HUES6 (cell line): ENCODE data around the gene PARD3B.

Experiments used
- H3K27ac ChIP-seq: 2 replicates; pipeline ENCODE4 v1.7.0; 2013; ENCODE audit warnings: low read depth, mild to moderate bottlenecking, low read length, inconsistent platforms
- H3K27me3 ChIP-seq: 2 replicates; pipeline ENCODE4 v1.6.1; 2013; ENCODE audit warnings: low read length; ENCODE audit not compliant: control insufficient read depth, insufficient read depth
- H3K36me3 ChIP-seq: 2 replicates; pipeline ENCODE4 v1.6.1; 2013; ENCODE audit warnings: low read length; ENCODE audit not compliant: control insufficient read depth, insufficient read depth
- H3K4me1 ChIP-seq: 2 replicates; pipeline ENCODE4 v1.6.1; 2013; ENCODE audit warnings: low read length; ENCODE audit not compliant: control insufficient read depth, insufficient read depth
- H3K4me3 ChIP-seq: 2 replicates; pipeline ENCODE4 v1.5.1; 2013; ENCODE audit warnings: low read depth, low read length
- H3K9ac ChIP-seq: one replicate; pipeline ENCODE4 v1.6.1; 2013; ENCODE audit warnings: mild to moderate bottlenecking, low read length
- H3K9me3 ChIP-seq: 2 replicates; pipeline ENCODE4 v1.6.1; 2013; ENCODE audit warnings: low read depth, low read length; ENCODE audit not compliant: control insufficient read depth, insufficient read depth

The PARD3B gene

GRCh38 chr2:204662956-204663355 is 117.7 kb downstream of the PARD3B start:
- H3K9ac ChIP-seq, result no peak overlapping the region
- no peak overlapping the region for H3K27ac ChIP-seq

GRCh38 chr2:204663816-204664425 is 118.6 kb downstream of the PARD3B start:
- no peaks in the 10 kb centered on the region for H3K36me3 ChIP-seq
- peaks cover 18% of the 10 kb centered on the region for H3K4me1 ChIP-seq
- no peaks in the 10 kb centered on the region for H3K27me3 ChIP-seq
- H3K27ac ChIP-seq, result peak overlapping the region; percentile 54; the same call in 1 of the 2 replicates
- no peak overlapping the region for H3K9ac ChIP-seq
- no peaks in the 10 kb centered on the region for H3K9me3 ChIP-seq
- H3K4me3 ChIP-seq, result no peak overlapping the region

More at GRCh38 chr2:204662956-204663355, 117.7 kb downstream of the PARD3B start:
- Histone ChIP-seq H3K9me3 (no peaks in the 10 kb centered on the region), H3K4me1 (peaks cover 18% of the 10 kb centered on the region), H3K27me3 (no peaks in the 10 kb centered on the region), H3K4me3 (no peak overlapping the region), H3K36me3 (no peaks in the 10 kb centered on the region)

GRCh38 chr2:204664708-204665121 is 119.4 kb downstream of the PARD3B start:
- Histone ChIP-seq H3K9me3 (no peaks in the 10 kb centered on the region), H3K9ac (no peak overlapping the region), H3K27me3 (no peaks in the 10 kb centered on the region), H3K27ac (peak overlapping the region; percentile 54; the same call in 1 of the 2 replicates), H3K36me3 (no peaks in the 10 kb centered on the region), H3K4me1 (peaks cover 18% of the 10 kb centered on the region), H3K4me3 (no peak overlapping the region)

GRCh38 chr2:204665207-204665606 is 119.9 kb downstream of the PARD3B start:
- H3K27me3 ChIP-seq, result no peaks in the 10 kb centered on the region
- H3K9ac ChIP-seq, result no peak overlapping the region
- peak overlapping the region; percentile 54; the same call in 1 of the 2 replicates for H3K27ac ChIP-seq
- H3K4me1 ChIP-seq, result peaks cover 18% of the 10 kb centered on the region
- H3K9me3 ChIP-seq, result no peaks in the 10 kb centered on the region
- H3K36me3 ChIP-seq, result no peaks in the 10 kb centered on the region
- no peak overlapping the region for H3K4me3 ChIP-seq

- no peak overlapping the region for H3K4me3 ChIP-seq
Observed at GRCh38 chr2:204665771-204666170, 120.5 kb downstream of the PARD3B start.

GRCh38 chr2:204667990-204668389 is 122.7 kb downstream of the PARD3B start:
- H3K4me1 ChIP-seq, result peaks cover 26% of the 10 kb centered on the region
- no peak overlapping the region for H3K9ac ChIP-seq
- no peaks in the 10 kb centered on the region for H3K36me3 ChIP-seq
- H3K27ac ChIP-seq, result no peak overlapping the region
- H3K4me3 ChIP-seq, result no peak overlapping the region
- no peaks in the 10 kb centered on the region for H3K27me3 ChIP-seq
- H3K9me3 ChIP-seq, result no peaks in the 10 kb centered on the region

More at GRCh38 chr2:204665771-204666170, 120.5 kb downstream of the PARD3B start:
- peaks cover 22% of the 10 kb centered on the region for H3K4me1 ChIP-seq
- H3K27me3 ChIP-seq, result no peaks in the 10 kb centered on the region
- no peak overlapping the region for H3K9ac ChIP-seq
- no peak overlapping the region for H3K27ac ChIP-seq
- no peaks in the 10 kb centered on the region for H3K36me3 ChIP-seq
- H3K9me3 ChIP-seq, result no peaks in the 10 kb centered on the region

- no peaks in the 10 kb centered on the region for H3K9me3 ChIP-seq
- no peak overlapping the region for H3K4me3 ChIP-seq
- H3K27me3 ChIP-seq, result no peaks in the 10 kb centered on the region
- H3K27ac ChIP-seq, result no peak overlapping the region
- no peak overlapping the region for H3K9ac ChIP-seq
- H3K4me1 ChIP-seq, result peaks cover 38% of the 10 kb centered on the region
- H3K36me3 ChIP-seq, result no peaks in the 10 kb centered on the region
Observed at GRCh38 chr2:204669382-204669781, 124.1 kb downstream of the PARD3B start.

GRCh38 chr2:204670124-204670523 is 124.8 kb downstream of the PARD3B start:
- H3K27ac ChIP-seq, result no peak overlapping the region
- no peaks in the 10 kb centered on the region for H3K9me3 ChIP-seq
- H3K27me3 ChIP-seq, result no peaks in the 10 kb centered on the region
- H3K9ac ChIP-seq, result no peak overlapping the region
- peaks cover 33% of the 10 kb centered on the region for H3K4me1 ChIP-seq
- no peaks in the 10 kb centered on the region for H3K36me3 ChIP-seq
- H3K4me3 ChIP-seq, result no peak overlapping the region

- no peaks in the 10 kb centered on the region for H3K36me3 ChIP-seq
- no peak overlapping the region for H3K4me3 ChIP-seq
- no peak overlapping the region for H3K9ac ChIP-seq
- peaks cover 27% of the 10 kb centered on the region for H3K4me1 ChIP-seq
- no peak overlapping the region for H3K27ac ChIP-seq
- no peaks in the 10 kb centered on the region for H3K27me3 ChIP-seq
- no peaks in the 10 kb centered on the region for H3K9me3 ChIP-seq
Observed at GRCh38 chr2:204670756-204671155, 125.5 kb downstream of the PARD3B start.

- H3K36me3 ChIP-seq, result no peaks in the 10 kb centered on the region
- H3K9ac ChIP-seq, result no peak overlapping the region
- no peak overlapping the region for H3K4me3 ChIP-seq
- H3K27me3 ChIP-seq, result no peaks in the 10 kb centered on the region
- H3K27ac ChIP-seq, result no peak overlapping the region
- peaks cover 25% of the 10 kb centered on the region for H3K4me1 ChIP-seq
- no peaks in the 10 kb centered on the region for H3K9me3 ChIP-seq
Observed at GRCh38 chr2:204672772-204673171, 127.5 kb downstream of the PARD3B start.

GRCh38 chr2:204673877-204674276 is 128.6 kb downstream of the PARD3B start:
- no peaks in the 10 kb centered on the region for H3K36me3 ChIP-seq
- no peak overlapping the region for H3K9ac ChIP-seq
- peaks cover 25% of the 10 kb centered on the region for H3K4me1 ChIP-seq
- H3K27me3 ChIP-seq, result no peaks in the 10 kb centered on the region
- no peak overlapping the region for H3K27ac ChIP-seq
- H3K9me3 ChIP-seq, result no peaks in the 10 kb centered on the region
- H3K4me3 ChIP-seq, result no peak overlapping the region
